IPS-15b (cell line): ENCODE results near the gene USP8.
"Not testable (repeated sequence)": the region's sequence is repeated elsewhere in the genome, so short reads cannot be mapped to it uniquely, and the experiment has no call there.

ENCODE experiments used
- H3K27me3 ChIP-seq: one replicate; pipeline ENCODE4 v1.6.1; 2013; ENCODE audit warnings: low read length; ENCODE audit not compliant: control insufficient read depth, insufficient read depth
- H3K36me3 ChIP-seq: one replicate; pipeline ENCODE4 v1.6.1; 2013; ENCODE audit warnings: low read length; ENCODE audit not compliant: control insufficient read depth, insufficient read depth
- H3K4me1 ChIP-seq: one replicate; pipeline ENCODE4 v1.6.1; 2013; ENCODE audit warnings: mild to moderate bottlenecking, low read length; ENCODE audit not compliant: control insufficient read depth, insufficient read depth
- H3K4me3 ChIP-seq: one replicate; pipeline ENCODE4 v1.5.1; 2013; ENCODE audit warnings: low read depth, low read length
- H3K9ac ChIP-seq: one replicate; pipeline ENCODE4 v1.6.1; 2013; ENCODE audit warnings: low read depth, mild to moderate bottlenecking, low read length
- H3K9me3 ChIP-seq: one replicate; pipeline ENCODE4 v1.6.1; 2013; ENCODE audit warnings: mild to moderate bottlenecking, low read length; ENCODE audit not compliant: control insufficient read depth, insufficient read depth

USP8 gene

DNA sequence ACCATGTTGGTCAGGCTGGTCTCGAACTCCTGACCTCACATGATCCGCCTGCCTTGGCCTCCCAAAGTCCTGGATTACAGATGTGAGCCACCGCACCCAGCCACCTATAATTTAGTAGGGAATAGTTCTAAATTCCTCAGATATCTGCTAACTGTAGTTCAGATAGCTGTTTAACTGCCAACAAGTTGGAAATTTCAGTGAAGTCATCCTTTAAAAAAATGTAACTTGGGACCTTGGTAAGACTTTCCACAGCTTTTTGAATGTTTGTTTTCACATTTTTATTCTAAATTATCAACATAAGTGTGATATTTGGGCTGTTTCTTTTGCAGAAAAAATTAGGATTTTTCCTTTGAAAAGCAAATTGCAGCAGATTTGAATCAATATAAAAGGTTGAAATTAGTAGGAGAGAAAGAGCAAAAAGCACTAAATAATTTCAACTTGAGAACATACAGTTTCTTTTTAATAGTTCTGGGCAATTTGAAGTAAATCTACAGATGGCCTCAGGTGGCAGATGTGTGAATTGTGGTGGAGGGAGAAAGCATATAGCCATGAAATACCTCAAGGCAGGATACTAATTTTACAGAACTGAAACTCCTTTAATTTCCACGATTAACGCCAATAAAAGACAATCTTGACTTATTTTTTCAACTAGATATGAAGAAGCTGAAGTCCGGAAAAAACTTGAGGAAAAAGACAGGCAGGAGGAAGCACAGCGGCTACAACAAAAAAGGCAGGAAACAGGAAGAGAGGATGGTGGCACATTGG is 34.3 kb downstream of the USP8 start:
- Histone ChIP-seq H3K9ac (no peak overlapping the region), H3K4me3 (no peak overlapping the region), H3K36me3 (no peaks in the 10 kb centered on the region), H3K27me3 (no peaks in the 10 kb centered on the region), H3K9me3 (no peaks in the 10 kb centered on the region), H3K4me1 (no peaks in the 10 kb centered on the region)

DNA sequence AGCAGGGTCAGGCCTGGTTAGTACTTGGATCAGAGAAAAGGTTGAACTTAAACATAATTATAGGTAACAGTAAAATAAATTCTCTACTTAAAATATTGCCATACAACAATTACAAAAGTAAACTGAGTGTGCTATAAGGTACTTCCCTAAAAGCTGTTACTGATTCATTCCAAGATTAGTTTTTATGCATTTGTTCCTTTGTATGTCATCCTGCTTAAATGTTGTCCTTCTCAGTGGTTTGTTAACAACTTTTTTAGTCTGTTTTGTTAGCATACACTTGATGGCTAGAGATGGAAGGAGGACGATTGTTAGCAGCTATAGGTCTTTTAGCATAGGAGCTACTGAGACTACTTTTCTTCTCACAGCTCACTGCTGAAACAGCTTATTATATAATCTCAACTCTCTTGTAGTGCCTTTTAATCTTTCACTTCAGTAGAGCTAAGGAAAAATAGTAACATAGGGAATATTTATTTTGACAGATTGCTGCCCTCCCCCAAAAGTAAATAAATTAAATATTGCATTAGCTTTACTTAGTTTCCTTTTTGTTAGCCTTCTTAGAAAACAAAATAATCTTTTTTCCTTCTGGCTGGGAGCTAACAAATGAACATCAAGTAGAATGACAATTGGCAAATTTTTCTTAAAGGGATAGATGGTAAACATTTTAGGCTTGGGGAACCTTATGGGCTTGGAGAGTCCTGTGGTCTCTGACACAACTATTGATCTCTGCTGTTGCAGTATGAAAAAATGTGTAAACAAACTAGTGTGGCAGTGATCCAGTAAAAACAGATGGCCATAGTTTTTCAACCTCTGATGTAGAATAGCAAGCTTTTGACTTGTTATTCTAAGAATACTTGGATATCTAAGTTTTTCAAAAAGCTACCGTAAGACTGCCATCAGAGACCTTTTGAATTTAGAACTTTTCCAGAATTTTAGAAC is 39.5 kb downstream of the USP8 start:
- Histone ChIP-seq H3K9ac (no peak overlapping the region), H3K36me3 (peaks cover 4% of the 10 kb centered on the region), H3K27me3 (no peaks in the 10 kb centered on the region), H3K4me1 (peaks cover 6% of the 10 kb centered on the region), H3K9me3 (no peaks in the 10 kb centered on the region), H3K4me3 (no peak overlapping the region)

DNA sequence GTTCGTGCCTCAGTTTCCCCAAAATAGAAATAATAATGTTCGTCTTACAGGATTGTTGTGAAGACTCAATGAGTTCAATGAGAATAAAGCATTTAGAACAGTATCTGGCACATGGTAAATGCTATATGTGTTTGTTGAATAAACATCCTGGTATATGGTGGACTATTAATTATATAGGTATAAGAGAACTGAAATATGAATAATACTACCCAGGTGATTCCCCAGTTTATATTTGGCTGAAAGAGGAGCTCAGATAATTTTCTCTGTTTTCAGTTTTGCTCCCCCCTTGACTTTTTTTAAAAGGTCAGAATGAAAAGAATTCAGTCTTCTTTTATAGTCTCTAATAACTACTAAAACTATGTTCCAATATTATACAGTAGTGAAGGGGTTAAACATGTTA is 46.9 kb downstream of the USP8 start:
- peaks cover 2% of the 10 kb centered on the region for H3K4me1 ChIP-seq
- peaks cover 6% of the 10 kb centered on the region for H3K36me3 ChIP-seq
- H3K9me3 ChIP-seq = no peaks in the 10 kb centered on the region
- no peak overlapping the region for H3K4me3 ChIP-seq
- no peaks in the 10 kb centered on the region for H3K27me3 ChIP-seq
- no peak overlapping the region for H3K9ac ChIP-seq

DNA sequence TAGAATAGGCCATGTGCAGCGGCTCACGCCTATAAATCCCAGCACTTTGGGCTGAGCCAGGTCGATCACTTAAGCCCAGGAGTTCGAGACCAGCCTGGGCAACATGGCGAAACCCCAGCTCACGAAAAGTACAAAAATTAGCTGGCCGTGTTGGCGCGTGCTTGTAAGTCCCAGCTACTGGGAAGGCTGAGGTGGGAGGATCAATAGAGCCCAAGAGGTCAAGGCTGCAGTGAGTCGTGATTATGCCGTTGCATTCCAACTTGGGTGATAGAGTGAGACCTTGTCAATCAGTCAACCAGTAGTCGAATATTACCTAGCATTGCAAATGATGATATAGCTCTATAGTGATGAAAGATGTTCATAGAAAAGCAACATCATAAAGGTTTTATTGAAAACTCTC is 51.9 kb downstream of the USP8 start:
- Histone ChIP-seq H3K27me3 (no peaks in the 10 kb centered on the region), H3K4me3 (no peak overlapping the region), H3K4me1 (no peaks in the 10 kb centered on the region), H3K36me3 (no peaks in the 10 kb centered on the region), H3K9ac (no peak overlapping the region), H3K9me3 (no peaks in the 10 kb centered on the region)

DNA sequence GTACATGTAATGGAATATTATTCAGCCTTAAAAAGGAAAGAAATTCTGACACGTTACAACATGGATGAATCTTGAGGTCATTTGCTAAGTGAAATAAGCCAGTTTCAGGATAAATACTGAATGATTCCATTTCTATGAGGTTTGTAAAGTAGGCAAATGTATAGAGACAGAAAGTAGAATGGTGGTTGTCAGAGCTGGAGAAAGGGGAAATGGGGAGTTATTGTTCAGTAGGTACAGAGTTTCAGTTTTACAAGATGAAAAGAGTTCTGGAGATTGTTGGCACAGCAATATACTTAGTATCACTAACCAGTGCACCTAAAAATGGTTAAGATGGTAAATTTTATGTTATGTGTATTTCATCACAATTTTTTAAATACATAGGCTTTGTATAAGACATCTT is 60.6 kb downstream of the USP8 start:
- no peaks in the 10 kb centered on the region for H3K9me3 ChIP-seq
- no peaks in the 10 kb centered on the region for H3K4me1 ChIP-seq
- H3K27me3 ChIP-seq = no peaks in the 10 kb centered on the region
- H3K9ac ChIP-seq = no peak overlapping the region
- no peak overlapping the region for H3K4me3 ChIP-seq
- no peaks in the 10 kb centered on the region for H3K36me3 ChIP-seq

DNA sequence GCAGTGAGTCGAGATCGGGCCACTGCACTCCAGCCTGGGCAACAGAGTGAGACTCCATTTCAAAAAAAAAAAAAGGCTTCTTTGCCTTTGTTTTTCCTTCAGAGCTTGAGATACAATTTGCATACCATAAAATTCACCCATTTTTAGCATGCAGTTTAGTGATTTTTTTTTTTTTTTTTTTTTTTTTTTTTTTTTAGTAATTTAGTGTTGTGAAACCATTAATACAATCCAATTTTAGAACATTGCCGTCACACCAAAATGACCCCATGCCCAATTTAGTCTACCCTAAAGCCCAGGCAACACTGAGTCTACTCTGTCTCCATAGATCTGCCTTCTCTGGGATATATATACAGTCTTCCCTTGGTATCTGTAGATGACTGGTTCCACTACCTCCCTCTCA is 61.2 kb downstream of the USP8 start:
- Histone ChIP-seq H3K27me3 (no peaks in the 10 kb centered on the region), H3K4me1 (no peaks in the 10 kb centered on the region), H3K4me3 (no peak overlapping the region), H3K36me3 (no peaks in the 10 kb centered on the region), H3K9ac (no peak overlapping the region), H3K9me3 (no peaks in the 10 kb centered on the region)

DNA sequence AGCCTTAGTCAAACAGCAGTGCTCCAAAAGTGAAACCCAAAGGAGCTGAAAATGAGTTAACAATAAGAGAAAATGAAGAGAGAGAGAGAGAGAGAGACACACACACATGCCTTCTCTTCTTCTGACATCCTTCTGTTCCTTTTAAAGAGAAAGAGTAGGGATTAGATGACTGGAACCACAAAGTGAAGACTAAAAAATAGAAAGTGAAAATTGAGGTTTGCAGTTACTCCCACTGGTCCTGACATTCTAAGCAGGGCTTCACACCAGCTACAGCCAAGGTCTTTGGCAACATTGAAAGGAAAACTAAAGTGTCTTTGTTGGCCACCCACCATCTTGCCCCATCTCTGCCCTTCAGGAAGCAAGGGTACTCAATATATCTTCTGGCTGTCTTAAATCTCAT is 63.1 kb downstream of the USP8 start:
- Histone ChIP-seq H3K27me3 (no peaks in the 10 kb centered on the region), H3K9ac (no peak overlapping the region), H3K9me3 (no peaks in the 10 kb centered on the region), H3K4me3 (no peak overlapping the region), H3K36me3 (no peaks in the 10 kb centered on the region), H3K4me1 (no peaks in the 10 kb centered on the region)

DNA sequence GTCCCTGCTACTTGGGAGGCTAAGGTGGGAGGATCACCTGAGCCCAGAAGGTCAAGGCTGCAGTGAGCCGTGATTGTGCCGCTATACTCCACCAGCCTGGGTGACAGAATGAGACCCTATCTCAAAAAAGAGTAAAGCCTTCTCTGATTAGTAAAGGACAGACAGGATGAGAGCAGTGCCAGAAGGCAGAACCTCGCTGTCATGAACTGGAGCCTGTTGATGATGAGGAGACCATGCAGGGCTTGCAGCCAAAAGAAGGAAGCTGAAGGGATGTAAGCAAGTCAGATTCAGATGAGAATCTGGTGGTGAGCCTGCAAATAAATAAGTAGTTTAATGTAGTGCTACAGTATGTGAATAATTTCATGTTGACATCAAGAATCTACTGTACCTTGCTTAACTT is 69.4 kb downstream of the USP8 start:
- Histone ChIP-seq H3K4me3 (no peak overlapping the region), H3K9me3 (no peaks in the 10 kb centered on the region), H3K27me3 (no peaks in the 10 kb centered on the region), H3K36me3 (peaks cover 3% of the 10 kb centered on the region), H3K4me1 (no peaks in the 10 kb centered on the region), H3K9ac (no peak overlapping the region)

DNA sequence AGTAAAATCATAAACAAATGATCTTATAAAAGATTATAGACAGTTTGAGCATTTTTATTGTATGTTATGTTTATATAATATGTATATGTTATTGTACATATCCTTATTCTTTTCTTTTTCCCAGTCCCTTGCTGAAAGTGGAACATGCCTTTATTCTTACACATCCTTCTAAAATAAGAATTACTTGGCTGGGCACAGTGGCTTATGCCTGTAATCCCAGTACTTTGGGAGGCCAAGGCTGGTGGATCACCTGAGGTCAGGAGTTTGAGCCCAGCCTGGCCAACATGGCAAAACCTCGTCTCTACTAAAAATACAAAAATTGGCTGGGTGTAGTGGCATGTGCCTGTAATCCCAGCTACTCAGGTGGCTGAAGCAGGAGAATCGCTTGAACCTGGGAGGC is 70.3 kb downstream of the USP8 start:
- not testable (repeated sequence) for H3K9ac ChIP-seq, H3K4me1 ChIP-seq, H3K36me3 ChIP-seq

DNA sequence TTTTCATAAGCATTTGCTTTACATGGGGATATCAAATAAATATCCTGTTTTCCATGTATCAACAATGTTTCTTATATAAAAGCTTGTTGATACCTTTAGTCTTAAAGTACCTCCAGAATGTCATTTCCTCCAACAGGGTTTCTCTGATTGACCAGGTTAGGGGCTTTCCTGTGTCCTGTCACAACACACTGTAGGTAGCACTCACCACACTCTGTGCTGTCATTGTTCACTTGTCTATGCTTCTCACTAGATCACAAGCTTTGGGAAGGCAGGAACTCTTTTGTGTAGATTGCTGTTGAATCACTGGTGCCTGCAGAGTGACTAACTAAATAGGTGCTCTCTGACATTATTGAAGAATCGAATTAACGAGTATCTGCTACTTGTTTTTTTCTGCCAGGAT is 72.5 kb downstream of the USP8 start:
- Histone ChIP-seq H3K9me3 (no peaks in the 10 kb centered on the region), H3K36me3 (peaks cover 3% of the 10 kb centered on the region), H3K9ac (no peak overlapping the region), H3K4me1 (no peaks in the 10 kb centered on the region), H3K27me3 (no peaks in the 10 kb centered on the region), H3K4me3 (no peak overlapping the region)

More for the DNA sequence above, 70.3 kb downstream of the USP8 start:
- not testable (repeated sequence) for H3K4me3 ChIP-seq, H3K27me3 ChIP-seq, H3K9me3 ChIP-seq

DNA sequence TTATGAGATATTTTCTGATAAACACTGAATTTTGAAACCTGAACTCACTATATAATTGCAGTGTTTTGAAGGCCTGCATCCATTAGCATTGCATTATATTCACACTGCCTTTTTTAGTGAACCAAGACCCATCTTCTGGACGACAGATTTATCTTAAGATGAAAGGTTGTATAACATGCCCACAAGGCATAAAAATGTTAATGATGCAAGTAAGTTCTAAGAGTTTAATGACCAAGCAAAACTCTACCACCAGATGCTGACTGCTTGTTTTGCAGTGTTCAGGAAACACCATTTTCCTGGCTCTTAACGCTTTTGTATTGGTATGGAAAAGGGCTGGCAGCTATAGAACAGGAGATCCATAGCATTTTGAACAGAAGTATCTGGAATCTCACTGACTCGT is 76.1 kb downstream of the USP8 start:
- Histone ChIP-seq H3K9me3 (no peaks in the 10 kb centered on the region), H3K27me3 (no peaks in the 10 kb centered on the region), H3K4me3 (no peak overlapping the region), H3K4me1 (no peaks in the 10 kb centered on the region), H3K9ac (no peak overlapping the region), H3K36me3 (peaks cover 3% of the 10 kb centered on the region)

DNA sequence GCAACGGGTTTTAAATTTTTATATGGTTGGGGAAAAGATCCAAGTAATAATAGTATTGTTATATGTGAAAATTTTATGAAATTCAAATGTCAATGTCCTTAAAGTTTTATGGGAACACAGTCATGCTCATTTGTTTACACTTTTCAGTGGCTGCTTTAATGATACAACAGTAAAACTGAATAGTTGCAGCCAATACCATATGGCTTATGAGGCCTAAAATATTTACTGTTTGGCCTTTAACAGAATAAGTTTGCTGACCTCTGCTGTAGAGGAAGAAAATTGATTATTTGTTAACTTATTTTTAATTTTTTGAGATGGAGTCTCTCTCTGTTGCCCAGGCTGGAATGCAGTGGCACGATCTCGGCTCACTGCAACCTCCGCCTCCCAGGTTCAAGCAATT is 77.6 kb downstream of the USP8 start:
- H3K36me3 ChIP-seq = no peaks in the 10 kb centered on the region

More for the DNA sequence above, 77.6 kb downstream of the USP8 start:
- Histone ChIP-seq H3K9ac (no peak overlapping the region), H3K27me3 (no peaks in the 10 kb centered on the region), H3K9me3 (no peaks in the 10 kb centered on the region), H3K4me3 (no peak overlapping the region), H3K4me1 (no peaks in the 10 kb centered on the region)
